ENCODE data around the gene WDR36. TPM values are rescaled to one million over a fixed set of nuclear protein-coding genes. Genes with fewer than 3 reads are reported as not detected.

The WDR36 gene
- total RNA-seq, 1 experiment from 2014 or later, result 53.6 TPM

DNA sequence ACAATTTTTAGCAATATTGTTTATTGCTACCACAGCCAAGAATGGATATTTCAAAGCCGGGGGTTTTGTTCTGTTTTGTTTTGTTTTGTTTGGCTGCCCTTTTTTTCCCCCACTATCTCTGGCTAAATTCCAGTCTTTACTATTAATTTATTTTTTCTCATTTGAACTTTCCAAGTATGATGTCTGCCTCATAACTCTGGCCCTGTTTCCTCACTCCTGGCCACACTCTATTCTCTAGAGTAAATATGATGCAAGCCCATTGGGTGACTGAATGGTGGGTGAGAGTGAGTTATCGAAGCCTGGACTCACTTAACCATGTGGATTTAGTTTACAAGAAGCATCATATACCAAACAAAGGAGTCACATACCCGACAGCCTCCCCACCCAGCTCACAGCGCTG is 41.9 kb downstream of the WDR36 start:
- ATAC-seq (no peak), DNase-seq (ENCODE audit: low read depth, low spot score) (no peak)
- no peaks in the 10 kb centered on the region for H3K27me3 ChIP-seq (ENCODE audit: insufficient read depth, low read length)
- no peak overlapping the region for H3K9ac ChIP-seq (ENCODE audit: low read length)
- BruUV-seq (replicated peaks), result no TSS peak
- no peak for TF ChIP-seq ZFX (IDR thresholded peaks at IDR 0.05)
- TF ChIP-seq ZNF274 (IDR thresholded peaks at IDR 0.05; ENCODE audit: low read depth, low read length), result no peak
- no peak for TF ChIP-seq CTCF (IDR thresholded peaks at IDR 0.05 in 2 of 3, conservative IDR thresholded peaks at IDR 0.05 in 1 of 3; ENCODE audit: borderline replicate concordance in 1 of 3, insufficient read depth in 1 of 3, low read depth in 2 of 3, low read length in 2 of 3)
- no peak for TF ChIP-seq EZH2 (IDR thresholded peaks at IDR 0.05)
- H3K4me3 ChIP-seq (replicated peaks in 1 of 2; ENCODE audit: low read depth in 1 of 2, low read length in 2 of 2), result no peak overlapping the region
- intact Hi-C loops (cut with micrococcal nuclease), result no loop called here
- H3K4me2 ChIP-seq (ENCODE audit: low read length), result no peak overlapping the region
- no peaks in the 10 kb centered on the region for H3K79me2 ChIP-seq (ENCODE audit: insufficient read depth, low read length)
- H4K20me1 ChIP-seq (ENCODE audit: insufficient read depth), result no peaks in the 10 kb centered on the region
- H3K4me1 ChIP-seq (ENCODE audit: control insufficient read depth in 1 of 2, insufficient read depth in 2 of 2, low read length in 2 of 2), result no peaks in the 10 kb centered on the region
- no peak overlapping the region for H3K27ac ChIP-seq (ENCODE audit: low read depth, low read length)
- H2AFZ ChIP-seq (ENCODE audit: low read depth, low read length, poor library complexity, severe bottlenecking), result no peak overlapping the region
- 0 out of 4 replicates have a peak, but pooled peaks cover 0 to 4% of the 10 kb centered on the region in 2 experiments for H3K36me3 ChIP-seq (ENCODE audit: control insufficient read depth in 1 of 2, insufficient read depth in 2 of 2, low read length in 2 of 2)
- ChIA-PET CTCF (no interaction called here), RAD21 (ENCODE audit: low non-redundant PET in 1 of 2, low total read pairs in 2 of 2, uncharacterized antibody in 2 of 2, unreplicated experiment in 2 of 2) (no interaction called here), POLR2A (no interaction called here)
- no peaks in the 10 kb centered on the region for H3K9me3 ChIP-seq (ENCODE audit: control insufficient read depth in 1 of 2, insufficient read depth in 1 of 2, low read depth in 1 of 2, low read length in 2 of 2)
- H3K9me2 ChIP-seq (ENCODE audit: insufficient read depth), result no peaks in the 10 kb centered on the region

DNA sequence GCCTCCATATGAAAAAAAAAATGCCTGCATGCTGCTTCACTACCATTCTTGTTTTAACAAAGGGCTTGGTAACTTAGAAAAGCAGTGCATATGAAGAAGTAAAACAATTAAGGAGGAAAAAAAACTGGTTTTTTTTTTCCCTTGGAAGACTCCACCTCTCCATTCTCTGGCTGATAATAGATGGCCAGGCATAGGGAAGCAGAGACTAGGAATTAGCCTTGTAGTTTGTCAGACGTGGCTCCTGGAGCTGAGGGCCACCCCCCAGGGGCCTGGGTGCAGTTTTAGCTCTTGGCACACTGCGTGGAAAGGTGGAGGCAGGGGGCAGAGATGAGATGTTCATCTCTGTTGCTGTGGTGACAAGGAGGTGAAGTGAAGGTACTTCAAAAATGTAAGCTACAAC is 42.7 kb downstream of the WDR36 start:
- no peak overlapping the region for H3K27ac ChIP-seq (ENCODE audit: low read depth, low read length)
- no peaks in the 10 kb centered on the region for H3K9me2 ChIP-seq (ENCODE audit: insufficient read depth)
- TF ChIP-seq, protein P1, sequence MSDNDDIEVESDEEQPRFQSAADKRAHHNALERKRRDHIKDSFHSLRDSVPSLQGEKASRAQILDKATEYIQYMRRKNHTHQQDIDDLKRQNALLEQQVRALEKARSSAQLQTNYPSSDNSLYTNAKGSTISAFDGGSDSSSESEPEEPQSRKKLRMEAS (IDR thresholded peaks at IDR 0.05), result no peak
- TF ChIP-seq TCF7L2 (IDR thresholded peaks at IDR 0.05; ENCODE audit: borderline replicate concordance, extremely low read depth, insufficient read depth, insufficient read length) (no peak), EZH2 (IDR thresholded peaks at IDR 0.05) (no peak), POLR2A (IDR thresholded peaks at IDR 0.05; ENCODE audit: borderline replicate concordance, extremely low read depth, insufficient read depth, insufficient read length) (no peak), SP1 (IDR thresholded peaks at IDR 0.05; ENCODE audit: low read depth) (no peak), ELF1 (IDR thresholded peaks at IDR 0.05; ENCODE audit: borderline replicate concordance, low read depth) (no peak), REST (IDR thresholded peaks at IDR 0.05; ENCODE audit: low read depth) (no peak), POLR2AphosphoS5 (IDR thresholded peaks at IDR 0.05; ENCODE audit: low read depth, low read length) (no peak), RAD21 (IDR thresholded peaks at IDR 0.05; ENCODE audit: low read depth) (no peak), ATF3 (IDR thresholded peaks at IDR 0.05) (no peak), JUND (IDR thresholded peaks at IDR 0.05) (no peak)
- intact Hi-C loops (cut with micrococcal nuclease), result no loop called here
- no peak overlapping the region for H3K4me3 ChIP-seq (replicated peaks in 1 of 2; ENCODE audit: low read depth in 1 of 2, low read length in 2 of 2)
- H3K4me1 ChIP-seq (ENCODE audit: control insufficient read depth in 1 of 2, insufficient read depth in 2 of 2, low read length in 2 of 2), result no peaks in the 10 kb centered on the region
- ATAC-seq, result no peak
- H3K9ac ChIP-seq (ENCODE audit: low read length), result no peak overlapping the region
- H3K27me3 ChIP-seq (ENCODE audit: insufficient read depth, low read length), result no peaks in the 10 kb centered on the region
- POLR2A ChIA-PET, result no interaction called here
- RAD21 ChIA-PET (ENCODE audit: low non-redundant PET in 1 of 2, low total read pairs in 2 of 2, uncharacterized antibody in 2 of 2, unreplicated experiment in 2 of 2), result no interaction called here
- H4K20me1 ChIP-seq (ENCODE audit: insufficient read depth), result no peaks in the 10 kb centered on the region
- H3K9me3 ChIP-seq (ENCODE audit: control insufficient read depth in 1 of 2, insufficient read depth in 1 of 2, low read depth in 1 of 2, low read length in 2 of 2), result no peaks in the 10 kb centered on the region
- no peaks in the 10 kb centered on the region for H3K79me2 ChIP-seq (ENCODE audit: insufficient read depth, low read length)
- 0 out of 4 replicates have a peak, but pooled peaks cover 0 to 1% of the 10 kb centered on the region in 2 experiments for H3K36me3 ChIP-seq (ENCODE audit: control insufficient read depth in 1 of 2, insufficient read depth in 2 of 2, low read length in 2 of 2)
- H3K4me2 ChIP-seq (ENCODE audit: low read length), result no peak overlapping the region
- H2AFZ ChIP-seq (ENCODE audit: low read depth, low read length, poor library complexity, severe bottlenecking), result no peak overlapping the region
- CTCF ChIA-PET, result no interaction called here
- no TSS peak for BruUV-seq (replicated peaks)
- DNase-seq (ENCODE audit: low read depth, low spot score), result no peak
